Lung (tissue), 12 donors: ENCODE data around the gene CROCC. TPM values are rescaled to one million over a fixed set of nuclear protein-coding genes. Genes with fewer than 3 reads are reported as not detected.
"Not testable (repeated sequence)": the region's sequence is repeated elsewhere in the genome, so short reads cannot be mapped to it uniquely, and the experiment has no call there.

Experiments
- ATAC-seq: fragments of 200-7000 bp; cut with Tn5 transposase; one replicate; pipeline ENCODE4 v1.9.1; 2020; ENCODE audit warnings: moderate number of reproducible peaks; ENCODE audit not compliant: insufficient read depth, low FRiP score
- DNase-seq, 3 donors: peaks; one replicate each; pipeline ENCODE4 v3.0.0-alpha.2; 2013 to 2017
- H3K27ac ChIP-seq, 2 donors: one replicate each; pipeline ENCODE4 v1.5.1; 2013; ENCODE audit warnings: mild to moderate bottlenecking in 2 of 2, moderate library complexity in 2 of 2, control low read depth in 1 of 2, inconsistent platforms in 1 of 2, low read depth in 1 of 2, low read length in 1 of 2
- H3K27me3 ChIP-seq, 3 donors: one replicate each; pipeline ENCODE4 v1.5.1; 2013; ENCODE audit warnings: low read length in 2 of 3; ENCODE audit not compliant: control insufficient read depth in 3 of 3, insufficient read depth in 3 of 3
- H3K36me3 ChIP-seq, 4 donors: one replicate each; pipeline ENCODE4 v1.5.1; 2013; ENCODE audit warnings: low read length in 4 of 4, mild to moderate bottlenecking in 1 of 4, moderate library complexity in 1 of 4; ENCODE audit not compliant: control insufficient read depth in 4 of 4, insufficient read depth in 4 of 4
- H3K4me1 ChIP-seq, 5 donors: one replicate each; pipeline ENCODE4 v1.5.1; 2013; ENCODE audit warnings: low read length in 5 of 5, mild to moderate bottlenecking in 2 of 5, moderate library complexity in 1 of 5; ENCODE audit not compliant: control insufficient read depth in 5 of 5, insufficient read depth in 5 of 5
- H3K4me3 ChIP-seq: one replicate; pipeline ENCODE4 v1.5.1; 2013; ENCODE audit warnings: mild to moderate bottlenecking, control low read depth, moderate library complexity
- H3K9ac ChIP-seq, 2 donors: one replicate each; pipeline ENCODE4 v1.5.1; 2013; ENCODE audit warnings: low read length in 2 of 2, control low read depth in 1 of 2; ENCODE audit not compliant: insufficient read depth in 1 of 2
- H3K9me3 ChIP-seq, 4 donors: one replicate each; pipeline ENCODE4 v1.5.1; 2013; ENCODE audit warnings: low read length in 3 of 4, mild to moderate bottlenecking in 1 of 4, moderate library complexity in 1 of 4; ENCODE audit not compliant: control insufficient read depth in 4 of 4, insufficient read depth in 3 of 4
- CTCF ChIP-seq: IDR thresholded peaks from 2 replicates; pipeline ENCODE4 v1.5.1; 2012; ENCODE audit warnings: mild to moderate bottlenecking; ENCODE audit errors: control extremely low read depth, extremely low read depth
- WGBS, 2 donors: extraction: QIAGEN DNeasy Blood & Tissue Kit; methylation state at CpG; one replicate each; pipeline ENCODE4 v1.1.7; 2013; 5-methylcytosine and 5-hydroxymethylcytosine counted together
- polyA plus RNA-seq, 2 donors: library from polyadenylated mRNA; stranded (reverse); fragments of 200-250 nt; gene quantifications; one replicate each; pipeline ENCODE4 v1.2.1, GENCODE V29; 2013
- total RNA-seq, 2 donors: library from RNA; depleted of rRNA in 1 of 2; stranded (reverse); fragments of >200 nt in 1 of 2; gene quantifications; one replicate each; pipeline ENCODE4 v1.2.1, GENCODE V29; 2014 to 2021
- donor health status: control.
- donor health status: control.
- donor health status: Bipolar disorder and iron deficiency.
- donor health status: healthy.
- donor health status: DM: yes; HTN: yes; CAD: no.

Gene CROCC
- total and polyA plus RNA-seq, 4 donors, result 14.9 to 42.2 (median 28.5) TPM

- TF ChIP-seq CTCF, result no peak
- DNase-seq (no peak), ATAC-seq (no peak)
- no peak overlapping the region for H3K4me3 ChIP-seq
- H3K9me3 ChIP-seq, result no peaks in the 10 kb centered on the region
- no peak overlapping the region for H3K27ac ChIP-seq
- H3K27me3 ChIP-seq, result no peaks in the 10 kb centered on the region
- no peaks in the 10 kb centered on the region for H3K36me3 ChIP-seq
- WGBS, 2 donors, result 56 to 89% methylated on average over 3 of the region's 3 CpGs
- no peak overlapping the region for H3K9ac ChIP-seq
- peaks cover 0 to 23% (median 4%) of the 10 kb centered on the region in 5 donors for H3K4me1 ChIP-seq
Measured at GRCh38 chr1:16918371-16918770, 3.4 kb upstream of the CROCC start.

- not testable (repeated sequence) for H3K4me3 ChIP-seq, ATAC-seq, H3K36me3 ChIP-seq, H3K27me3 ChIP-seq, H3K9me3 ChIP-seq, H3K9ac ChIP-seq, H3K27ac ChIP-seq, DNase-seq
- 85 to 88% methylated on average over 15 of the region's 15 CpGs for WGBS, 2 donors
- H3K4me1 ChIP-seq, result peaks cover 0 to 19% (median 4%) of the 10 kb centered on the region in 5 donors
Measured at GRCh38 chr1:16918936-16919665, 2.6 kb upstream of the CROCC start.

GRCh38 chr1:16920951-16921350, 780 bp upstream of the CROCC start:
- Histone ChIP-seq H3K27me3 (no peaks in the 10 kb centered on the region), H3K9ac (no peak overlapping the region), H3K27ac (no peak overlapping the region), H3K4me1 (peaks cover 0 to 12% (median 4%) of the 10 kb centered on the region in 5 donors), H3K9me3 (no peaks in the 10 kb centered on the region), H3K36me3 (no peaks in the 10 kb centered on the region), H3K4me3 (no peak overlapping the region)
- ATAC-seq (no peak), DNase-seq (no peak)
- no peak for TF ChIP-seq CTCF
- WGBS, 2 donors, result 86 to 91% methylated on average over 10 of the region's 10 CpGs

GRCh38 chr1:16922466-16922865, 735 bp downstream of the CROCC start:
- Histone ChIP-seq H3K9ac (no peak overlapping the region), H3K9me3 (no peaks in the 10 kb centered on the region), H3K27me3 (no peaks in the 10 kb centered on the region), H3K36me3 (no peaks in the 10 kb centered on the region), H3K4me1 (peaks cover 0 to 24% (median 12%) of the 10 kb centered on the region in 5 donors), H3K4me3 (no peak overlapping the region), H3K27ac (no peak overlapping the region)
- DNase-seq (no peak), ATAC-seq (no peak)
- 87 to 93% methylated on average over 10 of the region's 10 CpGs for WGBS, 2 donors
- no peak for TF ChIP-seq CTCF
